HG03159 (cell line): ENCODE measurements around the gene SCO2.

Experiments used
- ATAC-seq: cut with Tn5 transposase; IDR thresholded peaks from one replicate; pipeline ENCODE4 v1.9.1; 2021; ENCODE audit warnings: mild to moderate bottlenecking, moderate library complexity; ENCODE audit not compliant: unreplicated experiment

SCO2 gene

DNA sequence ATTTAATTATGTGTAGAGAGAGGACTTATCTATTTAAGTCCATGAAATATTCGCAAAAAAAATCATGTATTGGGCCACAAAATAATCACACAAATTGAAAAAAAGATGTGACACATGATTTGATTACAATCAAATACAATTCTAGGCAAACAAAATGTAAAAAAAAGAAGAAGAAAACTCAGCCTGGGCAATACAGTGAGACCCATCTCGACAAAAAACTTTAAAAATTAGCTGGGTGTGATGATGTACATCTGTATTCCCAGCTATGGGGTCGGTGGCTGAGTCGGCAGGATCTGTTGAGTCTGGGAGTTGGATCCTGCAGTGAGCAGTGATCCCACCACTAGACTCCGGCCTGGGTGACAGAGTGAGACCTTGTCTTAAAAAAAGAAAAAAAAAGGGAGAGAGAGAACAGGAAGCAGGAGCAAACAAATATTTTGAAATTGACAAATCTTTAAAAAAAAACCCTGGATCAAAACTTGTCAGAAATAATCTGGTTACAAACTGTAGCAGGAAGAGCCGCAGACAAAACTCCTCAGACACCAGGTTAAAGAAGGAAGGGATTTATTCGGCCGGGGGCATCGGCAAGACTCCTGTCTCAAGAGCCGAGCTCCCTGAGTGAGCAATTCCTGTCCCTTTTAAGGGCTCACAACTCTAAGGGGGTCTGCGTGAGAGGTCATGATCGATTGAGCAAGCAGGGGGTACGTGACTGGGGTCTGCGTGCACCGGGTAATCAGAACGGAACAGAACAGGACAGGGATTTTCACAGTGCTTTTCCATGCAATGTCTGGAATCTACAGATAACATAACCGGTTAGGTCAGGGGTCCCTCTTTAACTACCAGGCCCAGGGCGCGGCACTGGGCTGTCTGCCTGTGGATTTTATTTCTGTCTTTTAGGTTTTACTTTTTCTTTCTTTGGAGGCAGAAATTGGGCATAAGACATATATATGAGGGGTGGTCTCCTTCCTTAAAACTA is 7.7 kb upstream of the SCO2 start:
- ATAC-seq, result no peak

- ATAC-seq, result no peak
Observed at GRCh38 chr22:50531962-50532674, 6.7 kb upstream of the SCO2 start.

DNA sequence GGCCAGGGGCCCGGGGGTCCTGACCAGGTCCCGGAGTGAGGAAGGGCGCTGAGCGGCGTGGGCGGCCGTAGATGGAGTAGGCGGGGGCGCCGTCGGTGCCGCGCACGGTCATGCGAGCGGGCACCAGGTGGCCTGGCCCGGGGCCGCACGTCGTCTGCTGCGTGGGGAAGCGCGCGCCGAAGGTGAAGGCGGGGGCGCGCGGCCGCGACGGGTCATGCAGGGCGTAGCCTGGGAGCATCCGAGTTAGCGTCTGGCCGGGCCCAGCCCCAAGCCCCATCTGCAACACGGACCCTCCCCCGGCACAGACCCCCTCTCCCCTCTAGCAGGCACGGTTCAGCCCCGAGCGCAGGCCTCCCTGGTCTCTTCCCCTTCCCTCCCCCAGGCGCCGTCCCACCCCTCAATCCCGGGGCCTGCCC is 6.2 kb upstream of the SCO2 start:
- no peak for ATAC-seq

GRCh38 chr22:50530877-50531545 is 5.6 kb upstream of the SCO2 start:
- no peak for ATAC-seq

DNA sequence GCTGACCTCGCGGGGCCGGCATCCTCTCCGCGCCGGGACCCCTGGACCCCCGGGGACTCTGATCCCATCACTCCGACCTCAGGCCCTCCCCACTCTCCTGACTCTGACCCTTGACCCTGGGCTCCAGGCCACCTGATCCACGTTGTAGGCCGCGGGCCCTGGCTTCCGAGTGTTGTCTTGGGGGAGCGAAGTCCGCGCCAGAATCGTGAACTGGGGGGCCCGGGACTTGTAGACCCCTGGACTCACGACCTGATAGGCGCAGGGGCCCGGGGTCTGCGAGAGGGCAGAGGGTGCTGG is 5.1 kb upstream of the SCO2 start:
- no peak for ATAC-seq

- ATAC-seq, result peak; percentile 21
Observed at GRCh38 chr22:50529897-50530579, 4.6 kb upstream of the SCO2 start, which contains the start of gene TYMP. Gene TYMP, minus strand, starts transcription at chr22:50530012. Its CDS starts 303 bp downstream, at chr22:50529709.

DNA sequence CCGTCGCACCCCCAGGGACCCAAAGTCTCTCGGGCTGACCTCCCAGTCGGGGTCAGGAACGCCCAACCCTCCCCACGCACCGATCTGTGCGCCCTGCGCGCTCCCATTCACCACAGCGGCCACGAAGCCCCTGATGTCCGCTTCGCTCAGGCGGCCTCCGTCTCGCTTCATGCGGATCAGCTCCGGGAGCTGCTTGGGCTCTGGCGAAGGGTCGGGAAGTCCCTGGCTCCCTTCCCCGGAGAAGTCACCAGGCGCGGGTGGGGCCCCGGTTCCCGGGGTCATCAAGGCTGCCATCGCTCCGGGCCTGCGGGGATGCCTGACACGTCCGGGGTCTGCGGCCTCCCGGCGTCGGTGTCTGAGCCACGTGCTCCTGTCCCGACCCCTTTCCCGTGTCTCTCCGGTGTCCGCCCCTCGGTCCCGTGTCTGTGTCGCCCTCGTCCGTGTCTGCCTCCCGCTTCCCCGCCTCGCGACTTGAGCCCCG is 4.1 kb upstream of the SCO2 start:
- no peak for ATAC-seq

GRCh38 chr22:50528682-50529415 is 3.5 kb upstream of the SCO2 start:
- no peak for ATAC-seq

GRCh38 chr22:50527921-50528681 is 2.7 kb upstream of the SCO2 start:
- ATAC-seq, result no peak

DNA sequence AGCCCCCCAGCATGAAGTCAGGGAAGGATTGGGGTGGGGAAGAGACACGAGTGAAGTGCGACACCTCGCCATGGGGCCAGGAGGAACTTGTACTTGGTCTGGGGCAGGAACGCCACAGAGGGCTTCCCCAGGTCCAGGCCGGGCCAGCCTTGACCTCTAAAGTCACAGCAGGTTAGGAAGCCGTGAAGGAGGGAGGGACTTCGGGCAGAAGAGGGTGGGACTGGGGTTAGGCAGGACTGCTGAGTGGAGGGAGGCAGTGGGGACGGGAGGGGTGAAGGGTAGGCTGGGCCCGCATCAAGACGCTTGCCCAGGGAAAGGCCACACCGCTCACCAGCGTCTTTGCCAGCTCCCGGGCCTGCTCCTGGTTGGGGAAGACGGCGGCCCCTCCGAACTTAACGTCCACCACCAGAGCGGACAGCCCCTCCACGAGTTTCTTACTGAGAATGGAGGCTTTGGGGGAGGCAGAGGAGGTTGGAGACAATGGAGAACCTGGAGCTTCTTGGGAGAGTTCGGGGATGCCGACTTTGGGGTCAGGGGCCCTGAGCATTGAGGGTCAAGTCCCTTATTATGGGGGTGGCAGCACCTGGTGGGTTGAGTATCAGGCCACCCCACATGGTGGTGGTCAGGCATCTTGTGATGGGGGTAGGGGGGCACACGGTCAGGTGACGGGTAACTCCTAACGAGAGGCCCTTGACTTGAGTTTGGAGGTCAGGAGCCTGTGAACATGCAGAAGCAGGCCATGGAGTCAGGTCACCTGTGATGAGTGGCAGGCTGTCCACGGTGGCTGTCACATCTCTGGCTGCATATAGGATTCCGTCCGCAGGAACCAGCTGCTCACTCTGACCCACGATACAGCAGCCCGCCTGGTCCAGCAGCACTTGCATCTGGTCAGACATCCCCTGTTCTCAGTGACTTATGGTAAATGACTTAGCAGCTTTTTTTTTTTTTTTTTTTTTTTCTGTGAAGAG is 1.7 kb upstream of the SCO2 start:
- no peak for ATAC-seq

- peak; percentile 26 for ATAC-seq
Observed at GRCh38 chr22:50526108-50526833, 873 bp upstream of the SCO2 start.

GRCh38 chr22:50525858-50526107 is 385 bp upstream of the SCO2 start:
- no peak for ATAC-seq

GRCh38 chr22:50524676-50525103 is 708 bp downstream of the SCO2 start:
- no peak for ATAC-seq

- ATAC-seq, result no peak
Observed at GRCh38 chr22:50523806-50524675, 1.4 kb downstream of the SCO2 start.

- ATAC-seq, result no peak
Observed at GRCh38 chr22:50523458-50523805, 2.0 kb downstream of the SCO2 start.

GRCh38 chr22:50522806-50523438 is 2.5 kb downstream of the SCO2 start:
- ATAC-seq, result no peak
